ENCODE results near the gene SLC27A1. TPM values are rescaled to one million over a fixed set of nuclear protein-coding genes. Genes with fewer than 3 reads are reported as not detected.

The SLC27A1 gene
- total and polyA plus RNA-seq, 10 of the 15 experiments (the other 5 are each of a cell fraction or from before 2014, with no cell fraction given), result 0.11 to 2.3 (median 1.2) TPM

GRCh38 chr19:17542793-17543582, 72.7 kb downstream of the SLC27A1 start:
- in situ Hi-C loops (cut with MboI), result no loop called here
- TF ChIP-seq FOS (IDR thresholded peaks at IDR 0.05; ENCODE audit: borderline replicate concordance, extremely low read depth, insufficient read length) (no peak), BACH1 (IDR thresholded peaks at IDR 0.05; ENCODE audit: borderline replicate concordance) (no peak), NFIC (IDR thresholded peaks at IDR 0.05; ENCODE audit: low read depth, low read length) (no peak), CTCF (IDR thresholded peaks at IDR 0.05 in 2 of 3, conservative IDR thresholded peaks at IDR 0.05 in 1 of 3; ENCODE audit: control insufficient read depth in 2 of 3, extremely low read depth in 1 of 3, insufficient read depth in 1 of 3, low read depth in 3 of 3, low read length in 3 of 3) (no peak), ZZZ3 (IDR thresholded peaks at IDR 0.05; ENCODE audit: control insufficient read depth, insufficient read length, low read depth) (no peak), BCLAF1 (IDR thresholded peaks at IDR 0.05) (no peak), E2F4 (IDR thresholded peaks at IDR 0.05; ENCODE audit: low read depth, low read length) (no peak), EGR1 (IDR thresholded peaks at IDR 0.05; ENCODE audit: borderline replicate concordance in 1 of 2, low read depth in 2 of 2, low read length in 2 of 2) (no peak), SIN3A (IDR thresholded peaks at IDR 0.05; ENCODE audit: low read depth, low read length) (no peak), CHD4 (IDR thresholded peaks at IDR 0.05) (no peak), SUZ12 (IDR thresholded peaks at IDR 0.05; ENCODE audit: unreplicated experiment) (no peak), MLLT1 (IDR thresholded peaks at IDR 0.05) (no peak)

More at GRCh38 chr19:17542793-17543582, 72.7 kb downstream of the SLC27A1 start:
- SMC1A ChIA-PET (ENCODE audit: uncharacterized antibody, unreplicated experiment), result no interaction called here
- DNase-seq (ENCODE audit: low read depth, low spot score) (no peak), ATAC-seq (no peak), FAIRE-seq (no peak)
- BruUV-seq (replicated peaks), result no TSS peak
- Histone ChIP-seq H3K9me3 (replicated peaks; ENCODE audit: control insufficient read depth, insufficient read depth, low read length) (no peaks in the 10 kb centered on the region; the same call in 2 of the 3 replicates), H3K4me3 (no peak overlapping the region), H3K27me3 (replicated peaks in 1 of 2; ENCODE audit: control insufficient read depth in 2 of 2, insufficient read depth in 2 of 2, low read length in 1 of 2) (no peaks in the 10 kb centered on the region), H3K36me3 (ENCODE audit: control insufficient read depth in 2 of 2, insufficient read depth in 2 of 2, low read length in 1 of 2) (no peaks in the 10 kb centered on the region), H3K9ac (ENCODE audit: control insufficient read depth, insufficient read depth, low read length) (no peak overlapping the region), H3K27ac (ENCODE audit: control insufficient read depth, insufficient read depth) (no peak overlapping the region), H3K4me1 (ENCODE audit: control insufficient read depth, insufficient read depth, low read length) (peaks cover 16% of the 10 kb centered on the region), H2AFZ (ENCODE audit: control insufficient read depth, low read depth, low read length) (no peak overlapping the region), H3K4me2 (ENCODE audit: control insufficient read depth, insufficient read depth) (no peak overlapping the region), H4K20me1 (ENCODE audit: control insufficient read depth, insufficient read depth) (no peaks in the 10 kb centered on the region), H3K79me2 (ENCODE audit: control insufficient read depth, insufficient read depth, low read length) (no peaks in the 10 kb centered on the region)
- intact Hi-C loops (cut with micrococcal nuclease; ENCODE audit: unreplicated experiment), result no loop called here
- CTCF ChIA-PET, result interaction anchor here (0.6 kb wide), 1 partner anchor 11 kb away, joined by 3 read pairs; no protein-coding TSS in a partner anchor
- POLR2A ChIA-PET, result interaction anchor here (0.7 kb wide), 1 partner anchor 10 kb away, joined by 3 read pairs; no protein-coding TSS in a partner anchor
- RAD21 ChIA-PET (ENCODE audit: unreplicated experiment), result no interaction called here
- WGBS (ENCODE audit: insufficient coverage, insufficient replicate concordance, low lambda C conversion rate, missing lambda C conversion rate), result 85% methylated on average over 14 of the region's 14 CpGs
